Measurements from ENCODE around the gene BMP8A. TPM values are rescaled to one million over a fixed set of nuclear protein-coding genes. Genes with fewer than 3 reads are reported as not detected.

The BMP8A gene
- total and polyA plus RNA-seq, 9 of the 15 experiments (the other 6 are each of a cell fraction or from before 2014, with no cell fraction given): 0.05 to 0.31 TPM; not detected in 7

DNA sequence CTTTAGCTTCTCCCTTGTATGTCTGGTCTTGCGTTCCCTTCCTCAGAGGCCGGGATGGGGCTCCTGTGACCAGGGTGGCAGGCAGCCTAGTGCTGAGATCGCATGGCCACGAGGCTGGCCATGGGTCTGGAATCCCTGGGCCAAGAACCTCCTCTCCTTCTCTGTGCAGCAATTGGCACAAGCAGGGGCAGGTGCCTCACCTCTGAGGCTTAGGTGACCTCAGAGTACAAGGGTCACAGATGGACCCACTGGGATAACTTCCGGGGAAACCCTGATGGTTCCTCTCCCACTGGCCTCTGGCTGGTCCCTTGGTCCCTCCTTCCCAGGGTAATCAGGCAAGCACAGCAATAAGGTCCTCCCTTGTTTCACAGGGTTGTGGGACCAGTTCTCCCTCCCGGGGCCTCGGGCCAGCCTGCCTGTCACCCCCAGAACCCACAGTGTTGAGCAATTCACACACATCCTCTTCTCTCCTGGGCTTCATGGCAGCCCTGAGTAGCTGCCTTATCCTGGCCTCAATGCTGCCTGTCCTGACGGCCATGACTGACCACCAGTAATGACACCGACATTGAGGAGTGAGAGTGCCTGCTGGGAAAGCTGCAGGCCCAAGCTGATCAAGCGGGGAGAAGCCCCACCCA is 38.6 kb downstream of the BMP8A start:
- Histone ChIP-seq H3K4me3 (no peak overlapping the region), H2AFZ (ENCODE audit: low read depth, low read length) (no peak overlapping the region), H3K9me1 (ENCODE audit: control insufficient read depth, insufficient read depth, low read length) (peaks cover 4% of the 10 kb centered on the region), H3K27ac (ENCODE audit: extremely low read depth, low read depth, low read length) (no peak overlapping the region), H4K20me1 (replicated peaks; ENCODE audit: control insufficient read depth, insufficient read depth, low read length) (no peaks in the 10 kb centered on the region), H3K36me3 (ENCODE audit: control insufficient read depth, insufficient read depth, low read length) (no peaks in the 10 kb centered on the region; the same call in 2 of the 3 replicates), H3K79me2 (ENCODE audit: control insufficient read depth, insufficient read depth, low read length) (no peaks in the 10 kb centered on the region), H3K9me3 (replicated peaks; ENCODE audit: control insufficient read depth, insufficient read depth, low read depth, low read length) (no peaks in the 10 kb centered on the region), H3K4me2 (ENCODE audit: insufficient read depth, low read length) (no peak overlapping the region), H3K9ac (ENCODE audit: insufficient read depth in 1 of 2, low read depth in 2 of 2, low read length in 2 of 2) (peak overlapping the region in 1 of 2 experiments; percentile 70; a peak in 2 of 4 replicates), H3K27me3 (ENCODE audit: control insufficient read depth in 2 of 2, insufficient read depth in 2 of 2, low read length in 2 of 2) (no peaks in the 10 kb centered on the region), H3K4me1 (replicated peaks in 1 of 2; ENCODE audit: control insufficient read depth in 2 of 2, insufficient read depth in 2 of 2, low read length in 2 of 2) (peaks cover 0 to 5% of the 10 kb centered on the region in 2 experiments; a peak in 1 of 5 replicates)
- ChIA-PET POLR2A (no interaction called here), CTCF (ENCODE audit: low intra/inter-chr PET ratio) (no interaction called here)
- intact Hi-C loops (cut with micrococcal nuclease): no loop called here
- FAIRE-seq: no peak
- no peak for ATAC-seq
- no peak for DNase-seq (ENCODE audit: extremely low read depth in 1 of 4, low spot score in 3 of 4)
- no TSS peak for BruUV-seq (replicated peaks)
- 59% methylated on average over 10 of the region's 10 CpGs for WGBS (ENCODE audit: insufficient coverage, low coverage, missing lambda C conversion rate)
- in situ Hi-C loops (cut with MboI): loop anchor here (10.0 kb wide), 1 partner anchor 265 kb away; no protein-coding TSS in a partner anchor
- TF ChIP-seq, protein P1, sequence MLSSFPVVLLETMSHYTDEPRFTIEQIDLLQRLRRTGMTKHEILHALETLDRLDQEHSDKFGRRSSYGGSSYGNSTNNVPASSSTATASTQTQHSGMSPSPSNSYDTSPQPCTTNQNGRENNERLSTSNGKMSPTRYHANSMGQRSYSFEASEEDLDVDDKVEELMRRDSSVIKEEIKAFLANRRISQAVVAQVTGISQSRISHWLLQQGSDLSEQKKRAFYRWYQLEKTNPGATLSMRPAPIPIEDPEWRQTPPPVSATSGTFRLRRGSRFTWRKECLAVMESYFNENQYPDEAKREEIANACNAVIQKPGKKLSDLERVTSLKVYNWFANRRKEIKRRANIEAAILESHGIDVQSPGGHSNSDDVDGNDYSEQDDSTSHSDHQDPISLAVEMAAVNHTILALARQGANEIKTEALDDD (IDR thresholded peaks at IDR 0.05): no peak
- TF ChIP-seq ZNF124 (CRISPR knock-in tag; IDR thresholded peaks at IDR 0.05) (no peak), TAF9B (IDR thresholded peaks at IDR 0.05; ENCODE audit: partially characterized antibody) (no peak), ZNF143 (CRISPR knock-in tag; IDR thresholded peaks at IDR 0.05) (no peak), ZNF23 (CRISPR knock-in tag; IDR thresholded peaks at IDR 0.05) (no peak), ZNF174 (CRISPR knock-in tag; IDR thresholded peaks at IDR 0.05) (no peak)

Data from K562 (cell line).